GM12878 (cell line): ENCODE measurements around the gene COG4.
"Not testable (repeated sequence)": the region's sequence is repeated elsewhere in the genome, so short reads cannot be mapped to it uniquely, and the experiment has no call there.

Source experiments
- BHLHE40 ChIP-seq, 2 experiments: fragments of 450-650 bp in 1 of 2; IDR thresholded peaks; 2 replicates each; pipeline ENCODE4 v1.6.1; 2011 to 2017; ENCODE audit warnings: low read depth in 2 of 2, borderline replicate concordance in 1 of 2, improper control_type of control experiment in 1 of 2, low read length in 1 of 2, mild to moderate bottlenecking in 1 of 2
- CBX3 ChIP-seq: fragments of 200-600 bp; sonication (generic); IDR thresholded peaks from 2 replicates; pipeline ENCODE4 v1.6.1; 2016; ENCODE audit warnings: low read depth, borderline replicate concordance
- EGR1 ChIP-seq, 2 experiments: IDR thresholded peaks; 1 replicate in 1 of 2; 2 replicates in 1 of 2; pipeline ENCODE4 v1.6.1; 2011 to 2012; ENCODE audit warnings: low read depth in 2 of 2, low read length in 2 of 2, borderline replicate concordance in 1 of 2, mild to moderate bottlenecking in 1 of 2, moderate library complexity in 1 of 2
- EP300 ChIP-seq, 2 experiments: fragments of 150-350 bp in 1 of 2; IDR thresholded peaks; 2 replicates each; pipeline ENCODE4 v1.6.1; 2011 to 2012; ENCODE audit warnings: low read depth in 2 of 2, low read length in 2 of 2, borderline replicate concordance in 1 of 2, improper control_type of control experiment in 1 of 2, inconsistent platforms in 1 of 2; ENCODE audit not compliant: control insufficient read depth in 1 of 2
- ESRRA ChIP-seq: IDR thresholded peaks from 2 replicates; pipeline ENCODE4 v1.6.1; 2012; ENCODE audit warnings: mild to moderate bottlenecking, low read length, improper control_type of control experiment
- FOXM1 ChIP-seq: IDR thresholded peaks from 2 replicates; pipeline ENCODE4 v1.6.1; 2012; ENCODE audit warnings: low read depth, mild to moderate bottlenecking, inconsistent platforms, low read length, moderate library complexity
- KDM1A ChIP-seq: fragments of 200-600 bp; sonication (generic); IDR thresholded peaks from 2 replicates; pipeline ENCODE4 v1.6.1; 2016; ENCODE audit warnings: borderline replicate concordance
- MXI1 ChIP-seq: fragments of 150-350 bp; IDR thresholded peaks from 2 replicates; pipeline ENCODE4 v1.6.1; 2011; ENCODE audit warnings: low read depth, mild to moderate bottlenecking, inconsistent platforms, low read length, improper control_type of control experiment
- PAX5 ChIP-seq: IDR thresholded peaks from 2 replicates; pipeline ENCODE4 v1.6.1; 2011; ENCODE audit warnings: low read depth, low read length, borderline replicate concordance
- RAD21 ChIP-seq: IDR thresholded peaks from 2 replicates; pipeline ENCODE4 v1.6.1; 2011; ENCODE audit warnings: mild to moderate bottlenecking, low read depth, low read length, moderate library complexity; ENCODE audit not compliant: insufficient read depth
- SPI1 ChIP-seq: IDR thresholded peaks from 2 replicates; pipeline ENCODE4 v1.6.1; 2011; ENCODE audit warnings: low read depth, mild to moderate bottlenecking, low read length, moderate library complexity, borderline replicate concordance; ENCODE audit not compliant: insufficient read depth
- ZNF274 ChIP-seq: IDR thresholded peaks from one replicate; pipeline ENCODE4 v1.8.0; 2011; ENCODE audit not compliant: insufficient read length, insufficient read depth
- TF ChIP-seq, protein P1 (sequence below), 3 experiments: IDR thresholded peaks in 2 of 3; conservative IDR thresholded peaks in 1 of 3; 2 replicates each; pipeline ENCODE4 v1.5.1; 2011; ENCODE audit warnings: low read depth in 3 of 3, low read length in 3 of 3, mild to moderate bottlenecking in 3 of 3, control low read depth in 2 of 3, moderate library complexity in 2 of 3, inconsistent platforms in 1 of 3, mixed read lengths in 1 of 3; ENCODE audit not compliant: control insufficient read depth in 2 of 3, insufficient read depth in 1 of 3; ENCODE audit errors: extremely low read depth in 1 of 3
- TF ChIP-seq, protein P2 (sequence below): IDR thresholded peaks from 2 replicates; pipeline ENCODE4 v1.6.1; 2011; ENCODE audit warnings: low read depth, mild to moderate bottlenecking, low read length, moderate library complexity, borderline replicate concordance; ENCODE audit errors: extremely low read depth

DNA sequence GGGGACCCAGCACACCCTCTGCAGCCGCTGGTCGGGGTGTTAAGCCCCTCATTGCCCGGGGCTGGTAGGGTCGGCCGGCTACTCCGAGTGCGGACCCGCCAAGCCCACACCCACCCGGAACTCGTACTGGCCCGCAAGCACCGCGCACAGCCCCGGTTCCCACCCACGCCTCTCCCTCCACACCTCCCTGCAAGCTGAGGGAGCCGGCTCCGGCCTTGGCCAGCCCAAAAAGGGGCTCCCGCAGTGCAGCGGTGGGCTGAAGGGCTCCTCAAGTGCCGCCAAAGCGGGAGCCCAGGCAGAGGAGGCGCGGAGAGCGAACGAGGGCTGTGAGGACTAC, 72.4 kb downstream of the COG4 start:
- TF ChIP-seq MXI1; BHLHE40 (IDR thresholded peaks at IDR 0.05; ENCODE audit: borderline replicate concordance in 1 of 2, low read depth in 2 of 2, low read length in 1 of 2); SPI1; ZNF274; ESRRA; KDM1A; PAX5; EGR1 (IDR thresholded peaks at IDR 0.05; ENCODE audit: borderline replicate concordance in 1 of 2, low read depth in 2 of 2, low read length in 2 of 2); EP300 (IDR thresholded peaks at IDR 0.05; ENCODE audit: borderline replicate concordance in 1 of 2, control insufficient read depth in 1 of 2, low read depth in 2 of 2, low read length in 2 of 2); RAD21; FOXM1; CBX3: not testable (repeated sequence)
- TF ChIP-seq, protein P1, sequence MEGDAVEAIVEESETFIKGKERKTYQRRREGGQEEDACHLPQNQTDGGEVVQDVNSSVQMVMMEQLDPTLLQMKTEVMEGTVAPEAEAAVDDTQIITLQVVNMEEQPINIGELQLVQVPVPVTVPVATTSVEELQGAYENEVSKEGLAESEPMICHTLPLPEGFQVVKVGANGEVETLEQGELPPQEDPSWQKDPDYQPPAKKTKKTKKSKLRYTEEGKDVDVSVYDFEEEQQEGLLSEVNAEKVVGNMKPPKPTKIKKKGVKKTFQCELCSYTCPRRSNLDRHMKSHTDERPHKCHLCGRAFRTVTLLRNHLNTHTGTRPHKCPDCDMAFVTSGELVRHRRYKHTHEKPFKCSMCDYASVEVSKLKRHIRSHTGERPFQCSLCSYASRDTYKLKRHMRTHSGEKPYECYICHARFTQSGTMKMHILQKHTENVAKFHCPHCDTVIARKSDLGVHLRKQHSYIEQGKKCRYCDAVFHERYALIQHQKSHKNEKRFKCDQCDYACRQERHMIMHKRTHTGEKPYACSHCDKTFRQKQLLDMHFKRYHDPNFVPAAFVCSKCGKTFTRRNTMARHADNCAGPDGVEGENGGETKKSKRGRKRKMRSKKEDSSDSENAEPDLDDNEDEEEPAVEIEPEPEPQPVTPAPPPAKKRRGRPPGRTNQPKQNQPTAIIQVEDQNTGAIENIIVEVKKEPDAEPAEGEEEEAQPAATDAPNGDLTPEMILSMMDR (IDR thresholded peaks at IDR 0.05 in 2 of 3, conservative IDR thresholded peaks at IDR 0.05 in 1 of 3; ENCODE audit: control insufficient read depth in 2 of 3, extremely low read depth in 1 of 3, insufficient read depth in 1 of 3, low read depth in 3 of 3, low read length in 3 of 3), result not testable (repeated sequence)
- TF ChIP-seq, protein P2, sequence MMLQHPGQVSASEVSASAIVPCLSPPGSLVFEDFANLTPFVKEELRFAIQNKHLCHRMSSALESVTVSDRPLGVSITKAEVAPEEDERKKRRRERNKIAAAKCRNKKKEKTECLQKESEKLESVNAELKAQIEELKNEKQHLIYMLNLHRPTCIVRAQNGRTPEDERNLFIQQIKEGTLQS, result not testable (repeated sequence)
